HG03342 (cell line): ENCODE data around the gene SDF2L1.
"Not testable (repeated sequence)": the region's sequence is repeated elsewhere in the genome, so short reads cannot be mapped to it uniquely, and the experiment has no call there.

Experiments used
- ATAC-seq: cut with Tn5 transposase; IDR thresholded peaks from one replicate; pipeline ENCODE4 v1.9.1; 2021; ENCODE audit warnings: mild to moderate bottlenecking, moderate library complexity; ENCODE audit not compliant: unreplicated experiment

The SDF2L1 gene

GRCh38 chr22:21660904-21661303, 18.8 kb downstream of the SDF2L1 start:
- no peak for ATAC-seq

- ATAC-seq = no peak
Observed at GRCh38 chr22:21661991-21662390, 19.9 kb downstream of the SDF2L1 start.

DNA sequence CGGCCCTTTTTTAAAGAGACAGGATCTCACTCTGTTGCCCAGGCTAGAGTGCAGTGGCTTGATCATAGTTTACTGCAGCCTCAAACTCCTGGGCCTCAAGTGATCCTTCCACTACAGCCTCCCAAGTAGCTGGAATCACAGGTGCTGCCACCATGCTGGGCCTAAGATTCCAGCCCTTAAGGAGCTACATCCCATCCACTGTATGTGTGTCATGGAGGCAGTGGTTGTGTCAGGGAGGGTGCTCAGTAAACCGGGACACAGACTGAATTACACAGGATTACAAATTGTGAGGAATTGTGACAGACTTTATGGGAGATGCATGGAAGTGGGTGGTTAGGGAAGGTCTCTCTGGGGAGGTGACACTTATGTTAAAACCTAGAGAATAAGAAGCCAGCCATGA, 21.6 kb downstream of the SDF2L1 start:
- no peak for ATAC-seq

GRCh38 chr22:21665047-21665851, 23.1 kb downstream of the SDF2L1 start:
- no peak for ATAC-seq

GRCh38 chr22:21666786-21667185, 24.7 kb downstream of the SDF2L1 start:
- no peak for ATAC-seq

GRCh38 chr22:21669026-21669425, 26.9 kb downstream of the SDF2L1 start:
- ATAC-seq = no peak

GRCh38 chr22:21672107-21672629, 30.1 kb downstream of the SDF2L1 start:
- ATAC-seq = no peak

DNA sequence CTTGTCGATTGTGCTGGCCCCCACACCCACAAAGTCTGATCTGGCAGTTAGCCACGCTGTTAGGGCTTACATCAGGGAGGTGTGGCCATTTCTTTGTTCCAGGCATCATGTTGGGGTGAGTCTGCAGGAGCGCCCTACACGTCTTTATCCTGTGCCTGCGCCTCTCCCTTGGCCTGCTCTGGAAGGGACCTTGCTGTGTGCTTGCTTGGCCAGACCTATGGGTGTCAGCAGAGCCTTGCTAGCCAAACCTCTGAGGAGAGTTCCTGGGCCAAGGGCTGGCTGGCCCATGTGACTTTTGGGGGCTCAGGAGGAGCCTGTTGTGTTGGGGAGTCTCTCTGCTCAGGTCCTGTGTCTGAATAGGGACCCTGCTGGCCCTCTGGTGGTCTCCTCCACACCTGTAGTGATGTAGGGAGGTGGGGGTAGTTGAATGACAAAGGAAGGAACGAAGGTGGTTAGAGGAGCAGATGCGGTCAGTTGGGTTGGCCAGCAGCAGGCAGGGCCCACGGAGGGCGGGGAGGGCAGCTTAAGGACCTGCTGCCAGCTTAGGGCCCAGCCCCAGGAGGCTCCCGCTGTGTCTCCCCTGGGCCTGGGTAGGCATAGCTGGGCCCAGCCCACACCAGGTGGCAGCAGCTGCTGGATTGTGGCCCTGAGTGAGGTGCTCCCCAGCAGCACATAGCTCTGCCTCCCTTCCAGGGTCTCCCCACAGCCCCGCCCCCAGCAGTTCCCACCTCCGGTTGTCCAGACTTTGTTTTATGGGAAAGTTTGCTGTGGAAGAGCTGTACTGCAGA, 31.6 kb downstream of the SDF2L1 start:
- no peak for ATAC-seq

DNA sequence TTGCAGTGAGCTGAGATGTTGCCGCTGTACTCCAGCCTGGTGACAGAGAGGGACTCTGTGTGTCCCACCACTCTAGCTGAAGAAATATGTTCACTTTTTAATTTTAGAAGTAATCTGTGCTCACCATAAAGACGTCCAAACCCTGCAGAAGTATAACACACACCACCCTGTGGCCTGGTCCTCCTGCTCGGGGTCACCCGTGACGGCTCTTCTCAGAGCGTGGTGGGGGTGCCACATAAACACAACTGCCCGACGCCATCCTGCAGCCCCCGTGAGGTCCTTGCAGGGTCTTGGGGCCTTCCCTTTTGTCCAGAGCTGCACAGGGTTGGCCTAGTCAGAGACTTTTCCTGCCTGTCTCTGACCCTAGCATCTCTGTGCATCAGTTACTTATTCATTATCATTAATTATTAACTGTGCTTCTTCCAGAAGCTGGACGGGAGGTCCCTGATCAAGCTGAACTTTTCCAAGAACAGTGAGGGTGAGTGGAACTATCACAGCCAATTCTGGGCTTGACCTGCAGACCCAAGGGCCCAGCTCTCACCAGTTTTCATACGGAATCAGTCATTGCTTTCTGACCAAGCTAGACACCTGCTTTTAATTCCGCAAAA, 32.6 kb downstream of the SDF2L1 start:
- no peak for ATAC-seq

DNA sequence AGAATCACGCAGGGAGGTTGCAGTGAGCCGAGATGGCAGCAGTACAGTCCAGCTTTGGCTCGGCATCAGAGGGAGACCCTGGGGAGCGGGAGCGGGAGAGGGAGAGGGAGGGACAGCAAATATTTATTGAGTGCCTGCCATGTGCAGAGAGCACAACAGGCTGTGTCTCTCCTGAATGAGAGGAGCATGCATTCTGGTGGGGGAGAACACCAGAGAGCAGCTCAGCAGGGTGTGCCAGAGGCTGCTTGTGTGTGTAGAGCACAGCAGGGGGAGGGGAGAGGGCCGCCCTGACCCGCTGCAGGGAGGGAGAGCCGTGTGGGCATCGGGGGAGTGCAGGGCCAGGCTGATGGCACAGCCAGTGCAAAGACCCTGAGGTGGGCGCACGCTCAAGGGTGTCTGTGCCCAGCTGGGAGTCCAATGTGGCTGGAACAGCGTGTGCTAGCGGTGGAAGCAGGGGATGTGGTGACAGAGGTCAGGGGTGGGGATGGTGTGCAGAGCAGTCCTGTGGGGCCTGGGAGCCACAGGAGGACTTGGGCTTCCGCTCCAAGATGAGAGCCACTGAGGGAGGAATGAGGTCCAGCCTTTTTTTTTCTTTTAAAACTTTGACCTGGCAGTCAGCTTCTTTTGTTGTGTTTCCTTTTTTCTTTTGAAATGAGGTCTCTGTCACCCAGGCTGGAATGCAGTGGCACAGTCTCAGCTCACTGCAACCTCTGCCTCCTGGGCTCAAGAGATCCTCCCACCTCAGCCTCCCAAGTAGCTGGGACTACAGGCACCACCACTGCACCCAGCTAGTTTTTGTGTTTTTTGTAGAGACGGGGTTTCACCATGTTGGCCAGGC, 35.7 kb downstream of the SDF2L1 start:
- ATAC-seq = no peak

- ATAC-seq = not testable (repeated sequence)
Observed at GRCh38 chr22:21678842-21679241, 36.7 kb downstream of the SDF2L1 start.

DNA sequence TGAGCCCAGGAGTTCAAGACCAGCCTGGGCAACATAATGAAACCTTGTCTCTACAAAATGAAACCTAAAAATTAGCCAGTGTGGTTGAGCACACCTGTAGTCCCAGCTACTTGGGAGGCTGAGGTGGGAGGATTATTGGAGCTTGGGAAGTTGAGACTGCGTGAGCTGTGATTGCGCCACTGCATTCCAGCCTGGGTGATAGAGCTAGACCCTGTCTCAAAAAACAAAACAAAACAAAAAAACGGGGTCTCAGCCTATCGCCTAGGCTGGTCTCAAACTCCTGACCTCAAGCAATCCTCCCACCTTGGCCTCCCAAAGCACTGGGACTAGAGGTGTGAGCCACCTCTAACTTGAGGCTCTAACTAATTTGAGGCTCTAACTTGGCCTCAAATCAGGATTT, 37.3 kb downstream of the SDF2L1 start:
- ATAC-seq = no peak

DNA sequence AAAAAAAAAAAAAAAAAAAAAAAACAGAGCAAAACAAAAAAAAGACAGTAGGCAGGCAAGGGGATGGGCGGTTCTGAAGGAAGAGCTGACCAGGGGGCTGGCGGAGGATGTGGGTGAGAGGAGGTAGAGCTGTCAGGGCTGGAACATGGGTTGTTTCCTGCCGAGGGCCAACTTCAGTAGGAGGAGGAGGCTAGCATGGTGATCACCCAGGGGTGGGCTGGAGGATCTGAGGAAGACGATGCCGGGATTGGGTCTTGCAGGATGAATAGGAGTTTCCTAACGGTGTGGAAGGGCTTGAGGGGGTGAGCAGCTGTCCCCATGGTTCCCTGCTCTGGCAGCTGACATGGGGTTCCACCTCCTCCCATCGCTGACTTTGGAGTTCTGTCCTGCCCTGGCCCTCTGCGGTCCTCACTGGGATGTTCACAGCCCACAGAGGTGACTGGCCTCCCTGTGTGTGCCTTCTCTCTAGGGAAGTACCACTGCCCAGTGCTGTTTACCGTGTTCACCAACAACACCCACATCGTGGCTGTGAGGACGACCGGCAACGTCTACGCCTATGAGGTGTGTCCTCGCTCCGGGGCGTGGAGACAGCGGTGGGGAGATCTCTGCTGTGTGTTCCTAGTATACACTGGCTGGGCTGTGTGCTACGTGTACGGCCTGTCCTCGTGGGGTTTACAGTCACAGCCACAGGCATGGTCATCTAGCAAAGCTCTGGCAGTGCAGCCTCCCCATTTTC, 38.9 kb downstream of the SDF2L1 start:
- no peak for ATAC-seq

DNA sequence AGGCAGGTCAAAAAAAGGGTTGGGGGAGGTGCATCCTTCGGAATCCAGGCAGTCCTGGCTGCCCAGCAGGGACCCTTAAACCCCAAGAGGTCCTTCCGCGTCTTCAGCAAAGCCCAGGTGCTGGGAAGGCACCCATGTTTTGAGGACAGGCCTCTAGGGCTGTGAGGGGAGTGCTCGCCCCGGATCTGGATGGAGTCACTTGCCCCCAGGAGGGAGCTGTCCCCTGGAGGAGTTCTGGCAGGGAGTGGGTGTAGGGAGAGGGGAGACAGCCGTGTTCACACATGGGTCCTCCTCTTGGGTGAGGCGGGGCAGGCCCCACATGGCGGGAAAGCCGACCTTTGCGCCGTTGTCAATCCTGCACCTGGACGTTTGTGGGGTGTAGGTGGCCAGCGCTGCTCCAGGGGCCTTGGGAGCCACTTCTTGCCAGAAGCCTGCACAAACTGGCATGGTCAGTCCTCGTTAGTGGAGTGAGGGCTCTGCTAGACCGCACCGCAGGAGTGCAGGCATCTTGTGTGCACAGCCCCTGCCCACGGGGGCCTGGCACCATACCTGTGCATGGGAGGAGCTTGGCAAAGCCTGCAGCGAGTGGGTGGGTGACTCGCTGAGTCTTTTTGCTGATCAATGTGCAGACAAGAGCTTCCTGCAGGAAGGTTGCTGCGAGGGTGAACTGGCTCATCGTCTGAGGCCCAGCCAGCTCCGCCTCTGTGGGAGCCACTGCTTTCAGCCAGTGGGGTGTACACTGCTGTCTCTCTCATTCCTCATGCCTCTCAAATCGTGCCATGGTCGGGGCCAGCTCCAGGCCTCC, 39.7 kb downstream of the SDF2L1 start:
- no peak for ATAC-seq

- no peak for ATAC-seq
Observed at GRCh38 chr22:21682385-21683175, 40.5 kb downstream of the SDF2L1 start.

DNA sequence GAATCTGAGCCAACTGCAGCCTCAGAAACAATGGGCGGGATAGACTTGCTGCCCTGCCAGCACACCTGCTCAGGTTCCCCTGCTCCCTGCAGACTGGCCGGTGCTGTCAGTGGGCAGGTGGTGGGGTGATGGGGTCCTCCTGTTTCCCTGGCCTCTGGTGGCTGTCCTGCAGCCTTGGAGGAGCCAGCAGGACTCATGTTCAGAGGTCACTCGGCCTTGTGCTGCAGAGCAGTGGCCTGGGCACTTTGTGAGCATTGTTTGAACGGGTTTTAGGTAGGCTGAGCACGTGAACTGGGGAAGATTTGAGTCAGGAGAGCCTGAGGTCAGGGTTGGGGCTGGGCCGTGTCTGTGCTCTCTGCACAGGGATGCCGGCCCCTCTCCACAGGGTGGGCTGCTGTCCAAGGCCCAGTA, 41.3 kb downstream of the SDF2L1 start:
- ATAC-seq = no peak

GRCh38 chr22:21684492-21685163, 42.5 kb downstream of the SDF2L1 start:
- ATAC-seq = no peak

GRCh38 chr22:21685164-21685513, 43.0 kb downstream of the SDF2L1 start:
- ATAC-seq = no peak
